ENCODE measurements around the gene ALKBH6.

DNA sequence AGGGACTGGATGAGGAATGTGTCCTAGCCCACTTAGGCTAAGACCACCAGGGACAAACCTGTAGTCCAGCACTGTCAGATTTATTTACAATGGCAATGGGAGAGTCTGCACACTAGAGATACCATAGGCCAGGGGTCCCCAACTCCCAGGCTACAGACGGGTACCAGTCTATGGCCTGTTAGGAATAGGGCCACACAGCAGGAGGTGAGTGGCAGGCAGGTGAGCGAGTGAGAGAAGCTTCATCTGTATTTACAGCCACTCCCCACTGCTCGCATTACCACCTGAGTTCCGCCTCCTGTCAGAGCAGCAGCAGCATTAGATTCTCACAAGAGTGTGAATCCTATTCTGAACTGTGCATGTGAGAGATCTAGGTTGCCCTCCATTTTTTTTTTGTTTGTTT lies 37.6 kb upstream of the ALKBH6 start:
- TF ChIP-seq, protein P1, sequence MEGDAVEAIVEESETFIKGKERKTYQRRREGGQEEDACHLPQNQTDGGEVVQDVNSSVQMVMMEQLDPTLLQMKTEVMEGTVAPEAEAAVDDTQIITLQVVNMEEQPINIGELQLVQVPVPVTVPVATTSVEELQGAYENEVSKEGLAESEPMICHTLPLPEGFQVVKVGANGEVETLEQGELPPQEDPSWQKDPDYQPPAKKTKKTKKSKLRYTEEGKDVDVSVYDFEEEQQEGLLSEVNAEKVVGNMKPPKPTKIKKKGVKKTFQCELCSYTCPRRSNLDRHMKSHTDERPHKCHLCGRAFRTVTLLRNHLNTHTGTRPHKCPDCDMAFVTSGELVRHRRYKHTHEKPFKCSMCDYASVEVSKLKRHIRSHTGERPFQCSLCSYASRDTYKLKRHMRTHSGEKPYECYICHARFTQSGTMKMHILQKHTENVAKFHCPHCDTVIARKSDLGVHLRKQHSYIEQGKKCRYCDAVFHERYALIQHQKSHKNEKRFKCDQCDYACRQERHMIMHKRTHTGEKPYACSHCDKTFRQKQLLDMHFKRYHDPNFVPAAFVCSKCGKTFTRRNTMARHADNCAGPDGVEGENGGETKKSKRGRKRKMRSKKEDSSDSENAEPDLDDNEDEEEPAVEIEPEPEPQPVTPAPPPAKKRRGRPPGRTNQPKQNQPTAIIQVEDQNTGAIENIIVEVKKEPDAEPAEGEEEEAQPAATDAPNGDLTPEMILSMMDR (optimal IDR thresholded peaks at IDR 0.05 in 1 of 3, IDR thresholded peaks at IDR 0.05 in 1 of 3, conservative IDR thresholded peaks at IDR 0.05 in 1 of 3; ENCODE audit: extremely low read depth in 1 of 3, insufficient read depth in 2 of 3, low read length in 3 of 3) = no peak
- no peak for TF ChIP-seq EZH2 (IDR thresholded peaks at IDR 0.05; ENCODE audit: low read length)
